ENCODE data around the gene NEAT1.

The NEAT1 gene

GRCh38 chr11:65482306-65482850, 59.8 kb downstream of the NEAT1 start:
- DNase-seq (ENCODE audit: low spot score) = no peak

GRCh38 chr11:65485920-65486219, 63.3 kb downstream of the NEAT1 start:
- no peak for DNase-seq (ENCODE audit: low spot score)

DNA sequence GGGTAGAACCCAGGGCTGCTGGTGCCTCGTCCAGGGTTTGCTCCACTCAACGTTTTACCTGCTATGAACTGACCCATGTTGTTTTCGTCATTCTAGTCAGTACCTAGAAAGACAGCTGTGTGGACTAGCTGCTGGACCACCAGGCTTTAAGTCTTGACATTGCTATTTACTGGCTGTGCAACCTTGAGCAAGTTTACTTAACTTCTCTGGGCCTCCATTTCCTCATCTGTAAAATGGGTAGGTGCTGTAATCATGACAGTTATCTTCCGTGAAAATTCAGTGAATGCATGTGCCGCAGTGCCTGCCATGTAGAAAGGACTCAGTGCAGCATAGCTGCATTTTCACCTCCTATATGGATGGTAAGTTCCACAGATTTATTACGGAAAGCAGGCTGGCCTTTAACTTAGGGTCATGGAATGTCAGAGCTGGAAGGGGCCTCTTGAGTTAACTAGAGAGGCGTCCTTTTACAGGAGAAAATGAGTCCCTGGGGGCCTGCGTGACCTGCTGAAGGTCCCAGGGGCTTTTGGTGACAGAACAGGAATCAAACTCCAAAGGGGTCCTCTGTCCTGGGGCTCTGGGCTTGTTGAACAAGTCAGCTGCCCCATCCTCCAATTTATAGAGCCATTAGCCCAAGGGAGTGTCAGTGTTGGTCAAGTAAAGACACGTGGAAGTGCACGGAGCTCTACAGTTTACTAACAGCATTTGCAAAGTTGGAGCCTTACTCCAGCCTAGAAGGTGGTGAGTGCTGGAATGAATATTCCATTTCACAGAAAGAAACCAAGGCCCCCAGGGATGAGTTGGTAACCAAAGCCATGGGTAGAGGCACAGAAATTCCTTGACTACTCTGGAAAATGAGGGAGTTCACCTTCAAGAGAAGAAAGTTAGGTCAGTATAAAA, 64.2 kb downstream of the NEAT1 start:
- DNase-seq (ENCODE audit: low spot score) = no peak

DNA sequence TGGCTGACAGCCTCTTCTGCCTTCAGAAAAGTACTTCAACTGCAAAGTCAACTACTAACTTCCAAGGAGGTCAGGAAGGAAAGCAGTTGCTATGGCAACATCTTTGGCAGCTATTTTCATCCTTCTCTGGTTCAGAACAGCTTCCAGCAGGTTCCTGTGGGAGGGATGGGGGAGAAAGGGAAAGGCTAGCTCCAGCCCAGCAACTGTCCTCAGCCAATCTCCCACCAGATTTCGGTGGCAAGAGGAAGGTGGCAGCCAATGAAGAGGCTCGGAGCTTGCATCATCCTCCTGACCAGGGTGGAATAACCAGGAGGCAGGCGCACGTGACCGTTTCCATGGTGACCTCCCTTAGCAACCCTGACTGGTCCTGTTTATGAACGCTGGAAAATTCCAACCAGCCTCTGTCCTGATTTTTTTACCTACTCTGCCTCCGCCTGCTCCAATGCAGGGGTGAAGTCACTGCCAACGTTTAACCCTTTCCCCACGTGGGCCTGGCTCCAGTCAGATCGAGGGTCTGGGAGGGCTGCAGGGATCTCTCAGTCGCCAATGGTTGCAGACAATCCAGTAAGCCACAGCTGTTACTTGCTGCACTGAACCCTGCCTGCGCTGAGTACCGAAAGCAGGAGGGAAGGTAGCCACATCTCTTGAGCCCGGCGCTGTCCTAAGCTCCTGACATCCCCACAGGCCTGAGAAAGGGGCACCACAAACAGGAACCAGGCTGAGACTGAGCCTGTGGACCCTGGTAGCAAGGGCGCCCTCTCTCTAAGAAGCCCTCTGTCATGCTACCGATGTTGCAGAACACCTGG, 65.1 kb downstream of the NEAT1 start:
- DNase-seq (ENCODE audit: low spot score) = peak; percentile 98

DNA sequence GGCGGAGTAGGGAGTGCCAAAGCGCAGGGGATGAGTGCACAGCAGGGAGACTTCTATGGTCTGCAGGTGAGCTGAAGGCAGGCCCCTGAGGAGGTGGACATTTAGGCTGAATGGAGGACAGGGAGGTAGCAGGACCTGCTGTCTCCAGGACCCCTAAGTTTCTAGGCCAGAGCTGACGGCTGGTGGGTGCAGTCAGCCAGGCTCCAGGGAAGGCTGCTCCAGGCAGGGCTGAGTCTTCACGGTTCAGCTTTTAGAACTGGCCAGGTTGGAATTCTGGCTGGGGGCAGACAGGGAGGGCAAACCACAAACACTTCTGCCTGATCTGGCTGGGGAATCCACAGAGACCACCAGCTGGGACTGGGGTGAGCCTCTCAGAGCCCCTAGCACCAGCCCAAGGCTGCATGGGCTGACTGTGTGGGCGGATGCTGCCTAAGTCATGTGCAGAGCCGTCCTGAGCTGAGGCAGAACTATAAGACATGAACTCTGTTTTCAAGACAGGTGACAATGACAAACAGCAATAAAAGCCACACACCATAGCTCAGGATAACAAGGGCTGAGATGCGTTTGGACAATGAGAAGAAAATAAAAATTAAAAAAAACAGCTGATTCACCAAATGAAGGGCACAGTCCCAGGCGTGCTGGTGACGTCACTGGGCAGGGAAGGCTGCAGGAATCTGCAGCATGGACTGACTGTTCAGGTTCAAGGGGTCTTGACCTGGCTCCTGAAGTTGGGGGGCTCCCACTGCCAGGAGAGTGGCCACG, 65.9 kb downstream of the NEAT1 start:
- DNase-seq (ENCODE audit: low spot score) = no peak

GRCh38 chr11:65489035-65489705, 66.6 kb downstream of the NEAT1 start:
- no peak for DNase-seq (ENCODE audit: low spot score)

GRCh38 chr11:65489706-65490320, 67.2 kb downstream of the NEAT1 start:
- no peak for DNase-seq (ENCODE audit: low spot score)

DNA sequence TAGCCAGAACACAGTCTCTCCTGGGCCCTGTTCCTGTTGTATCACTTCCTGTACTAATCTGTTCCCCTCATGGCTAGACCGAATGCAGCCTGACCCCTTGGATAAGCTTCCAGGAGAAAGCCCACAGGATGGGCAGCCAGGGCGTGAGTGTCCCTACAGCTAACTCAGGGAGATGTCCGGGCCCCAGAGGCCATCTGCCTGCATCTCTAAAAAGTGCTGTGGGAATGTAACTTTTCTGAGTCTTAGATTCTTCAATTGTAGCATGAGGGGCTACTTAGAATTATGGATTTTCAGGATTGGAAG, 68.5 kb downstream of the NEAT1 start:
- DNase-seq (ENCODE audit: low spot score) = no peak

GRCh38 chr11:65491614-65492386, 69.2 kb downstream of the NEAT1 start:
- no peak for DNase-seq (ENCODE audit: low spot score)

DNA sequence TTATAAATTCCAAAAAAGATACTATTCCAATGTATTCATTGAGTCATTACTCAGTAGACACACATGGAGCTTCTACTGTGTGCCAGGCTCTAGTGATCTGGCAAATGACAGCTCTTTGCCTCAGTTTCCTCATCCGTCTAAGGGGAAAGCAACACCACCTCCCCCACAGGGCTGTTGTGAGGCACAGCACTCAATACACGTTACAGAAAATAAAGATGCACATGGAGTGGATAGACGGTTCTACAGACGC, 69.7 kb downstream of the NEAT1 start:
- DNase-seq (ENCODE audit: low spot score) = no peak

DNA sequence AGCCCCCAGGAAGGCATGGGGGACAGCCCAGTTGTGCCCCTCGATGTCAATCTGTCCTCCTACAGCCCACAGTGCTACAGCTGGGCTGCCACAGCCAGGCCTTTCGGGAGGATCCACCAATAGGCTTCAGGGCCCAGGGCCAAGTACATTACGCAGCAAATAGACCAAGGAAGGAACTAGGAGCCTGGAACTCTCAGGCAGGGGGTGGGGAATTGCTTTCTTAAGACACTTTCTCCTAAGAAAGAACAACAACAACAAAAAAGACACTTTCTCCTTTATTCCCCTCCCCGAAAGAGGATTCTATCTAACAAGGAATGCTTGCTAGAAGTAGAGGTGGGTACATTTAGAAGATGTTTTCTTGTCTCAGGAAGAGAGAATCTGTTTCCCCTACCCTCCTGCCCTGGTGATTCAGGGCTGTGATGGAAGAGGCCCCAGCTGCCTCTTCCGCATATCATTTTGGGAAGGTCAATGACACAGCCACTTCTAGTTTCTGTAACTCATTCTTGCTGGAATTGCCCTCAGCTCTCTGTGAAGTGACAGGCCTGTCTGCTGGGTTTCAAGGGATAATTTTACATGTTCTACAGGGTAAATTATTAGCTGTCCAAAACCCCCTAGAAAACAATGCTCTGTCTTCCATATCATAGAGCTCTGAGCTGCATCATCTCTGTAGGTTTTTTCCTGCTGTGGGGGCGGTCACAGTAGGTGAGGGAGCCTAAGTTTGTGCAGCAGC, 70.2 kb downstream of the NEAT1 start:
- no peak for DNase-seq (ENCODE audit: low spot score)

DNA sequence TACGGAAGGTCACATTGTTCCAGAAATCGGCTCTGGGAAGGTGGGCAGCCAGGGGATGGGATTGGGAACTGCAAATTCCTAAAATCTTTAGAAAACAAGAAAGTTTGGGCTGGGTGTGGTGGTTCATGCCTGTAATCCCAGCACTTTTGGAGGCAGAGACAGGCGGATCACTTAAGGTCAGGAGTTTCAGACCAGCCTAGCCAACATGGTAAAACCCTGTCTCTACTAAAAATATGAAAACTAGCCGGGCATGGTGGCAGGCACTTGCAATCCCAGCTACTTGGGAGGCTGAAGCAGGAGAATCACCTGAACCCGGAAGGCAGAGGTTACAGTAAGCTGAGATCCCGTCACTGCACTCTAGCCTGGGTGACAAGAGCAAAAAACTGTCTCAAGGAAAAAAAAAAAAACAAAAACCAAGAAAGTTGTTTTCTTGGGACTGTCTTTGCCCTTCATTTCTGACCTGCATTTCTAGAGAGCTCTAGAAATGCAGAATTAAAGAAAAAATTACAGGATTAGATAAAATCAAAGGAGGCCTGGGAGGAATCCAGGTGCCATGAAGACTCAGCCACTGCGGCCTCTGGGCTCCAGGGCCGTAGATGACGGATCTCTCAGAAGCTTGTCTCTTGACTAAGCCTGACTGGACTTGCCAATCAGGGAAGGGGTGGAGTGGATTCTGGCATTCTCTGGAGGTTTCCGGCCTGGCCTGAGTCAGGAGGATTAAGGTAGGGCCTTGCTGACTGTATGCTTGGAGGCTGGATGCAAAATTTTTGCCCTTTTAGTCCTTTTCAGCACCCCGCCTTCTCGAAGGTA, 71.0 kb downstream of the NEAT1 start:
- DNase-seq (ENCODE audit: low spot score) = peak; percentile 92
